GM12801 (cell line): Measurements from ENCODE around the gene AOX1.

ENCODE experiments used
- CTCF ChIP-seq: IDR thresholded peaks from one replicate; pipeline ENCODE4 v1.5.1; 2011; ENCODE audit warnings: control low read depth; ENCODE audit not compliant: insufficient read length; ENCODE audit errors: extremely low read depth

AOX1 gene

GRCh38 chr2:200603972-200604371, 18.2 kb downstream of the AOX1 start:
- no peak for TF ChIP-seq CTCF

GRCh38 chr2:200604571-200605255, 18.9 kb downstream of the AOX1 start:
- no peak for TF ChIP-seq CTCF

- no peak for TF ChIP-seq CTCF
Measured at GRCh38 chr2:200608341-200609027, 22.7 kb downstream of the AOX1 start.

- TF ChIP-seq CTCF: no peak
Measured at GRCh38 chr2:200609028-200609614, 23.3 kb downstream of the AOX1 start.

- no peak for TF ChIP-seq CTCF
Measured at GRCh38 chr2:200613692-200614091, 27.9 kb downstream of the AOX1 start.

- no peak for TF ChIP-seq CTCF
Measured at GRCh38 chr2:200614249-200614648, 28.4 kb downstream of the AOX1 start.

- no peak for TF ChIP-seq CTCF
Measured at GRCh38 chr2:200615247-200615646, 29.4 kb downstream of the AOX1 start.
